HepG2 (cell line): Measurements from ENCODE around the gene NRL. TPM values are rescaled to one million over a fixed set of nuclear protein-coding genes. Genes with fewer than 3 reads are reported as not detected.
A peak's percentile ranks its signal among the peaks of the same experiment; 100 is the strongest.

Source experiments
- HNRNPLL ChIP-seq: fragments of 200-400 bp; formaldehyde crosslinking; IDR thresholded peaks from 2 replicates; pipeline ENCODE4 v1.6.1; 2017; ENCODE audit warnings: mild to moderate bottlenecking, low read depth, low read length; ENCODE audit not compliant: poor library complexity, severe bottlenecking
- JUN ChIP-seq: sonication (generic); formaldehyde crosslinking; IDR thresholded peaks from 2 replicates; pipeline ENCODE4 v1.4.0; 2020; ENCODE audit warnings: mild to moderate bottlenecking, missing genetic modification reagents
- KLF11 ChIP-seq: IDR thresholded peaks from 2 replicates; pipeline ENCODE4 v1.6.1; 2016; ENCODE audit warnings: missing compliant biosample characterization
- MATR3 ChIP-seq: sonication (generic); formaldehyde crosslinking; IDR thresholded peaks from 2 replicates; pipeline ENCODE4 v1.4.0; 2020; ENCODE audit warnings: missing genetic modification reagents
- MIER3 ChIP-seq: IDR thresholded peaks from 2 replicates; pipeline ENCODE4 v1.6.1; 2016; ENCODE audit warnings: missing compliant biosample characterization, borderline replicate concordance
- PITX1 ChIP-seq: sonication (generic); formaldehyde crosslinking; IDR thresholded peaks from 2 replicates; pipeline ENCODE4 v1.5.1; 2020; ENCODE audit warnings: mild to moderate bottlenecking, missing genetic modification reagents
- RFXAP ChIP-seq: sonication (generic); formaldehyde crosslinking; IDR thresholded peaks from 2 replicates; pipeline ENCODE4 v1.4.0; 2020; ENCODE audit warnings: missing genetic modification reagents, borderline replicate concordance
- STAT5B ChIP-seq: sonication (generic); formaldehyde crosslinking; IDR thresholded peaks from 2 replicates; pipeline ENCODE4 v1.4.0; 2020; ENCODE audit warnings: missing genetic modification reagents
- U2AF2 ChIP-seq: fragments of 200-400 bp; formaldehyde crosslinking; IDR thresholded peaks from 2 replicates; pipeline ENCODE4 v1.6.1; 2017; ENCODE audit warnings: low read depth, mild to moderate bottlenecking, low read length
- ZIK1 ChIP-seq: sonication (generic); formaldehyde crosslinking; IDR thresholded peaks from 2 replicates; pipeline ENCODE4 v1.5.0; 2020; ENCODE audit warnings: mild to moderate bottlenecking, low read depth, missing genetic modification reagents, borderline replicate concordance
- ZNF20 ChIP-seq: sonication (generic); formaldehyde crosslinking; IDR thresholded peaks from 2 replicates; pipeline ENCODE4 v1.4.0; 2020; ENCODE audit warnings: mild to moderate bottlenecking, moderate library complexity, missing genetic modification reagents
- ZNF34 ChIP-seq: sonication (generic); formaldehyde crosslinking; IDR thresholded peaks from 2 replicates; pipeline ENCODE4 v1.4.0; 2020; ENCODE audit warnings: mild to moderate bottlenecking, missing genetic modification reagents, borderline replicate concordance
- ZNF530 ChIP-seq: sonication (generic); formaldehyde crosslinking; IDR thresholded peaks from 2 replicates; pipeline ENCODE4 v1.5.0; 2020; ENCODE audit warnings: low read depth, mild to moderate bottlenecking, missing genetic modification reagents
- ZNF780A ChIP-seq: sonication (generic); formaldehyde crosslinking; IDR thresholded peaks from 2 replicates; pipeline ENCODE4 v1.8.0; 2022; ENCODE audit warnings: mild to moderate bottlenecking, missing genetic modification reagents, moderate library complexity
- ZNF850 ChIP-seq: sonication (generic); formaldehyde crosslinking; conservative IDR thresholded peaks from 2 replicates; pipeline ENCODE4 v1.9.0; 2021; ENCODE audit warnings: mild to moderate bottlenecking, missing genetic modification reagents
- polyA plus RNA-seq, 8 experiments: library from polyadenylated mRNA; depleted of rRNA in 3 of 8; stranded (reverse) in 7 of 8; unstranded in 1 of 8; fragments of >200 nt; fragmentation: Illumina TruSeq in 4 of 8; extraction: Trizol in 4 of 8; gene quantifications; 2 replicates each; pipeline versions ENCODE4 v1.2.1 to v1.2.3, GENCODE V29; 2011 to 2016; ENCODE audit warnings: low read depth in 4 of 8, missing spikeins in 1 of 8, mixed read lengths in 1 of 8; ENCODE audit not compliant: insufficient read depth in 1 of 8
- total RNA-seq, 5 experiments: library from RNA; depleted of rRNA; stranded (reverse); fragments of >200 nt; fragmentation: Illumina TruSeq; extraction: Trizol; gene quantifications; 2 replicates each; pipeline ENCODE4 v1.2.3, GENCODE V29; 2016; ENCODE audit warnings: low read depth in 1 of 5
- TF ChIP-seq, protein P1 (sequence below): sonication (generic); formaldehyde crosslinking; IDR thresholded peaks from 2 replicates; pipeline ENCODE4 v1.4.0; 2020; ENCODE audit warnings: missing genetic modification reagents, borderline replicate concordance
- TF ChIP-seq, protein P2 (sequence below): sonication (generic); formaldehyde crosslinking; IDR thresholded peaks from 2 replicates; pipeline ENCODE4 v1.5.1; 2020; ENCODE audit warnings: missing genetic modification reagents, mild to moderate bottlenecking, borderline replicate concordance
- TF ChIP-seq, protein P3 (sequence below): sonication (generic); formaldehyde crosslinking; IDR thresholded peaks from 2 replicates; pipeline ENCODE4 v1.4.0; 2020; ENCODE audit warnings: mild to moderate bottlenecking, missing genetic modification reagents
- TF ChIP-seq, protein P4 (sequence below): sonication (generic); formaldehyde crosslinking; IDR thresholded peaks from 2 replicates; pipeline ENCODE4 v1.4.0; 2020; ENCODE audit warnings: missing genetic modification reagents

NRL gene
- total and polyA plus RNA-seq, 2 of the 13 experiments (the other 11 are each of a cell fraction or from before 2014, with no cell fraction given) = 2.5 to 4.7 TPM

DNA sequence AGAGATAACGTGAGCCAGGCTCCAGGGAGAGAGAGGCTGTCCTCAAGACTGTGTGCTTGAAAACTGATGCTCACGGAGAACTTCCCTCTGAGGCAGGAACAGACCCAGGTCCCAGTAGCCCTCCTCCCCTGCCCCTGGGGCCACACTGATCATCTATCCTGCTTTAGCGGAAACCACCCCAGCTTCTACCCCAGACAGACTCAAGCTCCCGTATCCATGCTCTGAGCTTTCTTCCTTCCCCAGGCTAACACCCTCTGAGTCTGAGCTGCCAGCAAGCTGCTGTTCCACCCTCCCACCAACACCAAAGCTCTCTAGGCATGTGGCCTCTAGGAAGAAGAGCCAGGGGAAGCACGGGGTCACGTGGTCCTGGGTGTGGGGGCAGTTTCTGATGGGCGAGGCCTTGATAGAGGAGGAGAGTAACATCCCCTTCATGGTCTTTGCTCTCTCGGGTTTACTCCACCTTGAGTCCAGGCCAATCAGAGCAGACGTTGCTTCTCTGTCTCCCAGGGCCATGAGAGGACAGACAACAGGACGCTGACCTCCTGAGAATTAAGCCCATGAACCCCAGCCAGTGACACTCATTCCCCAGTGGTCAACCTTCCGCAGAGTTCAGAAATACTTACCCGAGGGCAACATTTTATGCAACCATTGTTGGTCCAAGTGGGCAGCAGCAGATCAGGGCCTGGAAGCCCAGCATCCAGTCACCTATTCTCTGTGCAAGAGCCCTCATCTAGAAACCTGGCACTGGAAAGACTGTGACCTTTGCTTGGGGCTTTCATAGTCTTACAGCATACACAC lies 19.3 kb downstream of the NRL start (continued):
- TF ChIP-seq, protein P1, sequence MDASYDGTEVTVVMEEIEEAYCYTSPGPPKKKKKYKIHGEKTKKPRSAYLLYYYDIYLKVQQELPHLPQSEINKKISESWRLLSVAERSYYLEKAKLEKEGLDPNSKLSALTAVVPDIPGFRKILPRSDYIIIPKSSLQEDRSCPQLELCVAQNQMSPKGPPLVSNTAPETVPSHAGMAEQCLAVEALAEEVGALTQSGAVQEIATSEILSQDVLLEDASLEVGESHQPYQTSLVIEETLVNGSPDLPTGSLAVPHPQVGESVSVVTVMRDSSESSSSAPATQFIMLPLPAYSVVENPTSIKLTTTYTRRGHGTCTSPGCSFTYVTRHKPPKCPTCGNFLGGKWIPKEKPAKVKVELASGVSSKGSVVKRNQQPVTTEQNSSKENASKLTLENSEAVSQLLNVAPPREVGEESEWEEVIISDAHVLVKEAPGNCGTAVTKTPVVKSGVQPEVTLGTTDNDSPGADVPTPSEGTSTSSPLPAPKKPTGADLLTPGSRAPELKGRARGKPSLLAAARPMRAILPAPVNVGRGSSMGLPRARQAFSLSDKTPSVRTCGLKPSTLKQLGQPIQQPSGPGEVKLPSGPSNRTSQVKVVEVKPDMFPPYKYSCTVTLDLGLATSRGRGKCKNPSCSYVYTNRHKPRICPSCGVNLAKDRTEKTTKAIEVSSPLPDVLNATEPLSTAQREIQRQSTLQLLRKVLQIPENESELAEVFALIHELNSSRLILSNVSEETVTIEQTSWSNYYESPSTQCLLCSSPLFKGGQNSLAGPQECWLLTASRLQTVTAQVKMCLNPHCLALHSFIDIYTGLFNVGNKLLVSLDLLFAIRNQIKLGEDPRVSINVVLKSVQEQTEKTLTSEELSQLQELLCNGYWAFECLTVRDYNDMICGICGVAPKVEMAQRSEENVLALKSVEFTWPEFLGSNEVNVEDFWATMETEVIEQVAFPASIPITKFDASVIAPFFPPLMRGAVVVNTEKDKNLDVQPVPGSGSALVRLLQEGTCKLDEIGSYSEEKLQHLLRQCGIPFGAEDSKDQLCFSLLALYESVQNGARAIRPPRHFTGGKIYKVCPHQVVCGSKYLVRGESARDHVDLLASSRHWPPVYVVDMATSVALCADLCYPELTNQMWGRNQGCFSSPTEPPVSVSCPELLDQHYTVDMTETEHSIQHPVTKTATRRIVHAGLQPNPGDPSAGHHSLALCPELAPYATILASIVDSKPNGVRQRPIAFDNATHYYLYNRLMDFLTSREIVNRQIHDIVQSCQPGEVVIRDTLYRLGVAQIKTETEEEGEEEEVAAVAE (CRISPR knock-in tag) = peak; percentile 100
- peak; percentile 85 for TF ChIP-seq JUN (CRISPR knock-in tag)
- peak; percentile 95 for TF ChIP-seq RFXAP
- TF ChIP-seq PITX1 (CRISPR knock-in tag) = peak; percentile 98
- peak; percentile 26; the same call in 1 of the 2 replicates for TF ChIP-seq ZNF20
- TF ChIP-seq U2AF2 = peak; percentile 92
- no peak for TF ChIP-seq ZNF530 (CRISPR knock-in tag)
- no peak for TF ChIP-seq ZNF780A
- peak; percentile 91 for TF ChIP-seq STAT5B (CRISPR knock-in tag)
- TF ChIP-seq ZNF34 = peak; percentile 100
- TF ChIP-seq, protein P2, sequence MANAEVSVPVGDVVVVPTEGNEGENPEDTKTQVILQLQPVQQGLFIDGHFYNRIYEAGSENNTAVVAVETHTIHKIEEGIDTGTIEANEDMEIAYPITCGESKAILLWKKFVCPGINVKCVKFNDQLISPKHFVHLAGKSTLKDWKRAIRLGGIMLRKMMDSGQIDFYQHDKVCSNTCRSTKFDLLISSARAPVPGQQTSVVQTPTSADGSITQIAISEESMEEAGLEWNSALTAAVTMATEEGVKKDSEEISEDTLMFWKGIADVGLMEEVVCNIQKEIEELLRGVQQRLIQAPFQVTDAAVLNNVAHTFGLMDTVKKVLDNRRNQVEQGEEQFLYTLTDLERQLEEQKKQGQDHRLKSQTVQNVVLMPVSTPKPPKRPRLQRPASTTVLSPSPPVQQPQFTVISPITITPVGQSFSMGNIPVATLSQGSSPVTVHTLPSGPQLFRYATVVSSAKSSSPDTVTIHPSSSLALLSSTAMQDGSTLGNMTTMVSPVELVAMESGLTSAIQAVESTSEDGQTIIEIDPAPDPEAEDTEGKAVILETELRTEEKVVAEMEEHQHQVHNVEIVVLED = peak; percentile 81
- TF ChIP-seq HNRNPLL = no peak
- peak; percentile 88; the same call in 1 of the 2 replicates for TF ChIP-seq ZIK1
- peak; percentile 99 for TF ChIP-seq KLF11
- TF ChIP-seq, protein P3, sequence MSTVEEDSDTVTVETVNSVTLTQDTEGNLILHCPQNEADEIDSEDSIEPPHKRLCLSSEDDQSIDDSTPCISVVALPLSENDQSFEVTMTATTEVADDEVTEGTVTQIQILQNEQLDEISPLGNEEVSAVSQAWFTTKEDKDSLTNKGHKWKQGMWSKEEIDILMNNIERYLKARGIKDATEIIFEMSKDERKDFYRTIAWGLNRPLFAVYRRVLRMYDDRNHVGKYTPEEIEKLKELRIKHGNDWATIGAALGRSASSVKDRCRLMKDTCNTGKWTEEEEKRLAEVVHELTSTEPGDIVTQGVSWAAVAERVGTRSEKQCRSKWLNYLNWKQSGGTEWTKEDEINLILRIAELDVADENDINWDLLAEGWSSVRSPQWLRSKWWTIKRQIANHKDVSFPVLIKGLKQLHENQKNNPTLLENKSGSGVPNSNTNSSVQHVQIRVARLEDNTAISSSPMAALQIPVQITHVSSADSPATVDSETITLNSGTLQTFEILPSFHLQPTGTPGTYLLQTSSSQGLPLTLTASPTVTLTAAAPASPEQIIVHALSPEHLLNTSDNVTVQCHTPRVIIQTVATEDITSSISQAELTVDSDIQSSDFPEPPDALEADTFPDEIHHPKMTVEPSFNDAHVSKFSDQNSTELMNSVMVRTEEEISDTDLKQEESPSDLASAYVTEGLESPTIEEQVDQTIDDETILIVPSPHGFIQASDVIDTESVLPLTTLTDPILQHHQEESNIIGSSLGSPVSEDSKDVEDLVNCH (CRISPR knock-in tag) = peak; percentile 77; the same call in 1 of the 2 replicates
- TF ChIP-seq ZNF850 (CRISPR knock-in tag) = no peak
- peak; percentile 91; the same call in 1 of the 2 replicates for TF ChIP-seq MATR3 (CRISPR knock-in tag)
- TF ChIP-seq, protein P4, sequence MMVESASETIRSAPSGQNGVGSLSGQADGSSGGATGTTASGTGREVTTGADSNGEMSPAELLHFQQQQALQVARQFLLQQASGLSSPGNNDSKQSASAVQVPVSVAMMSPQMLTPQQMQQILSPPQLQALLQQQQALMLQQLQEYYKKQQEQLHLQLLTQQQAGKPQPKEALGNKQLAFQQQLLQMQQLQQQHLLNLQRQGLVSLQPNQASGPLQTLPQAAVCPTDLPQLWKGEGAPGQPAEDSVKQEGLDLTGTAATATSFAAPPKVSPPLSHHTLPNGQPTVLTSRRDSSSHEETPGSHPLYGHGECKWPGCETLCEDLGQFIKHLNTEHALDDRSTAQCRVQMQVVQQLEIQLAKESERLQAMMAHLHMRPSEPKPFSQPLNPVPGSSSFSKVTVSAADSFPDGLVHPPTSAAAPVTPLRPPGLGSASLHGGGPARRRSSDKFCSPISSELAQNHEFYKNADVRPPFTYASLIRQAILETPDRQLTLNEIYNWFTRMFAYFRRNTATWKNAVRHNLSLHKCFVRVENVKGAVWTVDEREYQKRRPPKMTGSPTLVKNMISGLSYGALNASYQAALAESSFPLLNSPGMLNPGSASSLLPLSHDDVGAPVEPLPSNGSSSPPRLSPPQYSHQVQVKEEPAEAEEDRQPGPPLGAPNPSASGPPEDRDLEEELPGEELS = peak; percentile 95
- peak; percentile 100 for TF ChIP-seq MIER3 (CRISPR knock-in tag)
